T47D (cell line): ENCODE data around the gene CTIF.
A peak's percentile ranks its signal among the peaks of the same experiment; 100 is the strongest.

Experiments
- DNase-seq, 2 experiments: peaks; one replicate each; pipeline versions ENCODE4 v3.0.0 to v3.0.0-alpha.2; 2011 to 2012; ENCODE audit warnings: low read depth in 1 of 2, low spot score in 1 of 2
- JUND ChIP-seq: IDR thresholded peaks from 2 replicates; pipeline ENCODE4 v1.6.1; 2012; ENCODE audit warnings: low read depth
- in situ Hi-C: cut with HindIII; loops from 2 replicates; pipeline ENCODE4 v1.10.0; 2016; ENCODE audit warnings: low sequenced_read_pairs, low pct_unique_long_range_greater_than_20kb

Gene CTIF

GRCh38 chr18:48826271-48826670, 287.4 kb downstream of the CTIF start:
- TF ChIP-seq JUND, result no peak
- in situ Hi-C loops, result no loop called here
- DNase-seq, result no peak

- in situ Hi-C loops, result no loop called here
- no peak for DNase-seq
- TF ChIP-seq JUND, result no peak
Observed at GRCh38 chr18:48826806-48827205, 288.0 kb downstream of the CTIF start.

- in situ Hi-C loops, result no loop called here
- TF ChIP-seq JUND, result no peak
- peak; percentile 18 to 31 for DNase-seq
Observed at GRCh38 chr18:48827291-48828193, 288.7 kb downstream of the CTIF start.

GRCh38 chr18:48828194-48828545, 289.3 kb downstream of the CTIF start:
- no peak for TF ChIP-seq JUND

GRCh38 chr18:48828691-48829442, 290.0 kb downstream of the CTIF start:
- no peak for TF ChIP-seq JUND
- no peak for DNase-seq
- in situ Hi-C loops, result no loop called here

More at GRCh38 chr18:48828194-48828545, 289.3 kb downstream of the CTIF start:
- in situ Hi-C loops, result no loop called here
- DNase-seq, result no peak

- DNase-seq, result no peak
- in situ Hi-C loops, result no loop called here
Observed at GRCh38 chr18:48829443-48830149, 290.8 kb downstream of the CTIF start.

GRCh38 chr18:48831113-48831759, 292.4 kb downstream of the CTIF start:
- no peak for TF ChIP-seq JUND
- no peak for DNase-seq

More at GRCh38 chr18:48829443-48830149, 290.8 kb downstream of the CTIF start:
- no peak for TF ChIP-seq JUND

GRCh38 chr18:48831802-48832201, 293.0 kb downstream of the CTIF start:
- DNase-seq, result no peak
- in situ Hi-C loops, result no loop called here
- no peak for TF ChIP-seq JUND

More at GRCh38 chr18:48831113-48831759, 292.4 kb downstream of the CTIF start:
- in situ Hi-C loops, result no loop called here

- in situ Hi-C loops, result no loop called here
- DNase-seq, result no peak
- TF ChIP-seq JUND, result no peak
Observed at GRCh38 chr18:48832938-48833700, 294.3 kb downstream of the CTIF start.

GRCh38 chr18:48833701-48834412, 295.0 kb downstream of the CTIF start:
- no peak for DNase-seq
- no peak for TF ChIP-seq JUND
- in situ Hi-C loops, result no loop called here

- in situ Hi-C loops, result no loop called here
- TF ChIP-seq JUND, result no peak
- no peak for DNase-seq
Observed at GRCh38 chr18:48834413-48835031, 295.7 kb downstream of the CTIF start.
